Caco-2 (cell line): ENCODE results near the gene NFILZ. TPM values are rescaled to one million over a fixed set of nuclear protein-coding genes. Genes with fewer than 3 reads are reported as not detected.

Experiments
- BruUV-seq: library from RNA; stranded (reverse); fragments of 400-500 nt; replicated peaks from 2 replicates; lab custom pipeline; 2021; lab: Mats Ljungman, UMichigan
- CTCF ChIA-PET: fragments of 300-600 bp; sonication (Branson Sonifier 250); formaldehyde crosslinking; loops from one replicate; lab custom pipeline; 2022; ENCODE audit warnings: antibody characterized with exemption; lab: Charles Lee
- POLR2A ChIA-PET: fragments of 300-600 bp; sonication (Branson Sonifier 250); formaldehyde crosslinking; loops from one replicate; lab custom pipeline; 2022; ENCODE audit warnings: antibody characterized with exemption; lab: Charles Lee
- DNase-seq, 2 experiments: peaks; one replicate each; pipeline versions ENCODE4 v3.0.0 to v3.0.0-alpha.2; 2020 to 2022
- H3K27me3 ChIP-seq: replicated peaks from 2 replicates; pipeline ENCODE4 v1.6.0; 2011; ENCODE audit warnings: low read length; ENCODE audit not compliant: control insufficient read depth, insufficient read depth
- H3K36me3 ChIP-seq: 2 replicates; pipeline ENCODE4 v1.5.1; 2011; ENCODE audit warnings: low read length; ENCODE audit not compliant: control insufficient read depth, insufficient read depth
- H3K4me1 ChIP-seq: fragments of 250-450 bp; sonication (Bioruptor Pico); 2 replicates; pipeline ENCODE4 v1.5.1; 2020; ENCODE audit warnings: mild to moderate bottlenecking
- H3K4me3 ChIP-seq: 2 replicates; pipeline ENCODE4 v1.5.1; 2011; ENCODE audit warnings: low read depth, mild to moderate bottlenecking, control low read depth, low read length
- H3K9me3 ChIP-seq: fragments of 250-450 bp; sonication (Bioruptor Pico); 2 replicates; pipeline ENCODE4 v1.5.1; 2020; ENCODE audit warnings: mild to moderate bottlenecking, moderate library complexity
- H3K27ac Mint-ChIP-seq: one replicate; pipeline ENCODE4 v1.8.0; 2022; ENCODE audit warnings: mixed read lengths; ENCODE audit not compliant: unreplicated experiment
- H3K27me3 Mint-ChIP-seq: one replicate; pipeline ENCODE4 v1.8.0; 2022; ENCODE audit warnings: mixed read lengths; ENCODE audit not compliant: insufficient read depth, unreplicated experiment
- H3K36me3 Mint-ChIP-seq: one replicate; pipeline ENCODE4 v1.8.0; 2022; ENCODE audit warnings: mild to moderate bottlenecking, mixed read lengths; ENCODE audit not compliant: insufficient read depth, unreplicated experiment
- H3K4me1 Mint-ChIP-seq: one replicate; pipeline ENCODE4 v1.8.0; 2022; ENCODE audit warnings: low read depth, mixed read lengths; ENCODE audit not compliant: unreplicated experiment
- H3K4me3 Mint-ChIP-seq: one replicate; pipeline ENCODE4 v1.8.0; 2022; ENCODE audit warnings: mild to moderate bottlenecking, moderate library complexity, mixed read lengths; ENCODE audit not compliant: unreplicated experiment
- H3K9me3 Mint-ChIP-seq: one replicate; pipeline ENCODE4 v1.8.0; 2022; ENCODE audit warnings: mixed read lengths; ENCODE audit not compliant: unreplicated experiment
- CTCF ChIP-seq, 2 experiments: fragments of 200-600 bp in 1 of 2; IDR thresholded peaks; 1 replicate in 1 of 2; 2 replicates in 1 of 2; pipeline versions ENCODE4 v1.5.1 to v1.8.0; 2011 to 2022; ENCODE audit warnings: antibody characterized with exemption in 1 of 2, control low read depth in 1 of 2, inconsistent platforms in 1 of 2, low read depth in 1 of 2, low read length in 1 of 2, mild to moderate bottlenecking in 1 of 2, moderate library complexity in 1 of 2; ENCODE audit not compliant: insufficient read depth in 1 of 2, severe bottlenecking in 1 of 2, unreplicated experiment in 1 of 2
- intact Hi-C: fragments of 100-400 bp; cut with micrococcal nuclease; formaldehyde crosslinking; loops from one replicate; pipeline ENCODE4 v1.10.0; 2022; ENCODE audit not compliant: unreplicated experiment
- total RNA-seq: library from RNA; stranded (reverse); gene quantifications from 2 replicates; pipeline ENCODE4 v1.2.3, GENCODE V29; 2022

NFILZ gene
- total RNA-seq, 1 experiment from 2014 or later = not detected

DNA sequence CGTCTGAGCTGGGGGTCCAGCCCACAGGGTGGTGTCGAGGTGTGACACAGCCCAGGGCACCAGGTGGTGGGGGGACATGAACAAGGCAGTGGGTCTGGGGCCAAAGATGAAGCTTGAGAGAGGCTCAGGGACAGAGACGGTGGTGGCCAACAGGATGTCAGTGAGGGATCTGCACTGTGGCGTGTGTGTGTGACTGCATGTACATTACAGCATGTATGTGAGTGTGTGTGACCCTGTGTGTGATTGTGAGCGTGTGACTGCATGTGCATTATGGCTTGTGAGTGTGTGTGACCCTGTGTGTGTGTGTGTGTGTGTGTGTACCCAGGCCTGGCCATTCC, 21.5 kb upstream of the NFILZ start:
- peak overlapping the region; percentile 58 for H3K4me3 Mint-ChIP-seq
- H3K4me1 Mint-ChIP-seq = no peaks in the 10 kb centered on the region
- no TSS peak for BruUV-seq
- intact Hi-C loops = no loop called here
- Histone ChIP-seq H3K4me1 (no peaks in the 10 kb centered on the region), H3K4me3 (no peak overlapping the region), H3K36me3 (no peaks in the 10 kb centered on the region), H3K27me3 (no peaks in the 10 kb centered on the region), H3K9me3 (peaks cover 7% of the 10 kb centered on the region)
- H3K27ac Mint-ChIP-seq = peak overlapping the region; percentile 47
- DNase-seq = no peak
- H3K9me3 Mint-ChIP-seq = no peaks in the 10 kb centered on the region
- no peak for TF ChIP-seq CTCF (IDR thresholded peaks at IDR 0.05; ENCODE audit: insufficient read depth in 1 of 2, low read depth in 1 of 2, low read length in 1 of 2, severe bottlenecking in 1 of 2, unreplicated experiment in 1 of 2)
- ChIA-PET CTCF (interaction anchor here (0.8 kb wide), 1 partner anchor 29 kb away, joined by 3 read pairs; no protein-coding TSS in a partner anchor), POLR2A (no interaction called here)
- H3K36me3 Mint-ChIP-seq = no peaks in the 10 kb centered on the region
- no peaks in the 10 kb centered on the region for H3K27me3 Mint-ChIP-seq

DNA sequence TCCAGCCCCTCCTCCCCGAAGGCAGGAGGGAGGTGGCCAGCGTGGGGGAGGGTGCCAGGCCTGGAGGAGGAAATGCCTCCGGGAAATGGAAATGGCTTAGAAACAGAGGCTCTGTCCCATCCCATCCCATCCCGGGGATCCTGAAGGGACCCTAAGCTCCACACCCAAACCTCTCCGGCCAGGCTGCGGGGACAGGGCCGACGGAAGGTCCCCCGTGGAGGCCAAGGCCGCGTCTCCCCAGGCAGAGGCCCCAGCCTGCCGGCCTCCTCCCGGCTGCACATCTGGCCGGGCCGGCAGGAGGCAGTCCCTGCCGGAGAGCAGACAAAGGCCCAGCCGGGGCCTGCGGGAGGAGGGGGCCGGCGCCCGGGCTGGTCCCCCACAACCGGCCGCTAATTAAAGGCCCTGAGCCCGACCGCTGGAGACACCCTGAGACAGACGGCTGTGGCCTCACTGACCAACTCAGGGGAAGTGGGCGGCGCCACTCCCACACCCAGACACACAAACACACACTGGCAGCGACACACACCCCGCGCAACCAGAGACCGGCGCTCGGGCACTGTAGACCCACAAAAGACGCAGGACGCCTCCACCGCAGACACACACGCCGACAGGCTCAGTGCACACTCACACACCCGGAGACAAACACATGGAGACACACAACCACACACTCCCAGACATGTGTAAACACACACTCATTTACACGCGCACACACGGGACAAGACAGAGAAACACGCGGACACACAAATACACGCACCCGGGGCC, 21.0 kb upstream of the NFILZ start:
- BruUV-seq = no TSS peak
- H3K9me3 ChIP-seq = peaks cover 7% of the 10 kb centered on the region
- no peaks in the 10 kb centered on the region for H3K9me3 Mint-ChIP-seq
- ChIA-PET POLR2A (no interaction called here), CTCF (interaction anchor here (0.8 kb wide), 1 partner anchor 30 kb away, joined by 3 read pairs; no protein-coding TSS in a partner anchor)
- no peak for DNase-seq
- peak overlapping the region; percentile 60 for H3K4me3 Mint-ChIP-seq
- no peaks in the 10 kb centered on the region for H3K36me3 ChIP-seq
- H3K4me1 Mint-ChIP-seq = no peaks in the 10 kb centered on the region
- no peaks in the 10 kb centered on the region for H3K36me3 Mint-ChIP-seq
- no peaks in the 10 kb centered on the region for H3K27me3 ChIP-seq
- no peak for TF ChIP-seq CTCF (IDR thresholded peaks at IDR 0.05; ENCODE audit: insufficient read depth in 1 of 2, low read depth in 1 of 2, low read length in 1 of 2, severe bottlenecking in 1 of 2, unreplicated experiment in 1 of 2)
- no peaks in the 10 kb centered on the region for H3K4me1 ChIP-seq
- intact Hi-C loops = no loop called here
- peak overlapping the region; percentile 47 for H3K27ac Mint-ChIP-seq
- no peak overlapping the region for H3K4me3 ChIP-seq
- no peaks in the 10 kb centered on the region for H3K27me3 Mint-ChIP-seq

- Mint-ChIP-seq H3K4me1 (no peaks in the 10 kb centered on the region), H3K36me3 (no peaks in the 10 kb centered on the region), H3K9me3 (no peaks in the 10 kb centered on the region), H3K27me3 (no peaks in the 10 kb centered on the region), H3K27ac (no peak within 1 kb of the TSS), H3K4me3 (peak within 1 kb of the TSS; percentile 60)
- DNase-seq = no peak
- ChIA-PET CTCF (no interaction called here), POLR2A (no interaction called here)
- no peaks in the 10 kb centered on the region for H3K4me1 ChIP-seq
- H3K36me3 ChIP-seq = no peaks in the 10 kb centered on the region
- no peaks in the 10 kb centered on the region for H3K9me3 ChIP-seq
- H3K4me3 ChIP-seq = peak within 1 kb of the TSS; percentile 45
- no peak for TF ChIP-seq CTCF (IDR thresholded peaks at IDR 0.05; ENCODE audit: insufficient read depth in 1 of 2, low read depth in 1 of 2, low read length in 1 of 2, severe bottlenecking in 1 of 2, unreplicated experiment in 1 of 2)
- BruUV-seq = no TSS peak
- H3K27me3 ChIP-seq = no peaks in the 10 kb centered on the region
- intact Hi-C loops = no loop called here
These were observed 20.1 kb upstream of the NFILZ start, which contains the start of gene ADAMTS10 for GRCh38 chr19:8610041-8610935. TSS of gene ADAMTS10 (minus strand) at chr19:8610715. CDS start at chr19:8605710, 5,005 bp downstream.
